HepG2 (cell line): ENCODE results near the gene ATG7. TPM values are rescaled to one million over a fixed set of nuclear protein-coding genes. Genes with fewer than 3 reads are reported as not detected.

Experiments used
- ATAC-seq: fragments of 200-7000 bp; cut with Tn5 transposase; 3 replicates; pipeline ENCODE4 v1.9.1; 2020; ENCODE audit warnings: mild to moderate bottlenecking, moderate library complexity
- BruUV-seq: library from RNA; stranded (reverse); fragments of 400-500 nt; replicated peaks from 2 replicates; lab custom pipeline; 2021; lab: Mats Ljungman, UMichigan
- CTCF ChIA-PET: fragments of 300-600 bp; formaldehyde crosslinking; extraction: SDS; loops from one replicate; lab custom pipeline; 2021; ENCODE audit warnings: low total read pairs, inconsistent platforms, low intra/inter-chr PET ratio; lab: Yijun Ruan, JAX
- POLR2A ChIA-PET: fragments of 350-600 bp; sonication (Branson Sonifier 250); formaldehyde crosslinking; loops from one replicate; lab custom pipeline; 2020; ENCODE audit warnings: antibody characterized with exemption, inconsistent platforms; lab: Yijun Ruan, JAX
- DNase-seq: peaks from one replicate; pipeline ENCODE4 v3.0.0-alpha.2; 2015; ENCODE audit warnings: low spot score
- FAIRE-seq: peaks from 3 replicates; lab custom pipeline; 2011; peaks lifted over from hg19 to GRCh38; lab: Jason Lieb, UNC
- H2AFZ ChIP-seq: one replicate; pipeline ENCODE4 v1.6.1; 2011; ENCODE audit warnings: low read length, inconsistent platforms
- H3K27ac ChIP-seq: fragments of 300-600 bp; 3 replicates; pipeline ENCODE4 v1.8.0; 2011; ENCODE audit warnings: mixed run types, mild to moderate bottlenecking, mixed read lengths, low read length, inconsistent platforms; ENCODE audit not compliant: insufficient read depth; ENCODE audit errors: extremely low read length
- H3K27me3 ChIP-seq, 2 experiments: fragments of 200-600 bp in 1 of 2; 2 replicates in 1 of 2; 3 replicates in 1 of 2; pipeline versions ENCODE4 v1.6.0 to v1.8.0; 2011; ENCODE audit warnings: low read length in 2 of 2, mild to moderate bottlenecking in 2 of 2, moderate library complexity in 2 of 2, inconsistent platforms in 1 of 2; ENCODE audit not compliant: insufficient read depth in 2 of 2, control insufficient read depth in 1 of 2
- H3K36me3 ChIP-seq, 2 experiments: fragments of 200-600 bp in 1 of 2; replicated peaks in 1 of 2; 2 replicates in 1 of 2; 3 replicates in 1 of 2; pipeline versions ENCODE4 v1.5.1 to v1.8.0; 2011; ENCODE audit warnings: low read length in 2 of 2, inconsistent platforms in 1 of 2; ENCODE audit not compliant: insufficient read depth in 2 of 2, control insufficient read depth in 1 of 2
- H3K4me1 ChIP-seq: 2 replicates; pipeline ENCODE4 v1.5.1; 2012; ENCODE audit warnings: low read length, inconsistent platforms; ENCODE audit not compliant: insufficient read depth
- H3K4me2 ChIP-seq: 2 replicates; pipeline ENCODE4 v1.6.0; 2011; ENCODE audit warnings: low read depth, low read length, inconsistent platforms
- H3K4me3 ChIP-seq, 3 experiments: fragments of 200-600 bp in 1 of 3; sonication (generic), shearing (Covaris generic) in 1 of 3; replicated peaks in 1 of 3; 2 replicates each; pipeline ENCODE4 v1.5.1; 2011 to 2016; ENCODE audit warnings: low read length in 3 of 3, inconsistent platforms in 2 of 3, low read depth in 2 of 3, mild to moderate bottlenecking in 2 of 3, control low read depth in 1 of 3, mixed read lengths in 1 of 3; ENCODE audit not compliant: insufficient read depth in 1 of 3
- H3K79me2 ChIP-seq: one replicate; pipeline ENCODE4 v1.6.1; 2011; ENCODE audit warnings: low read length, inconsistent platforms; ENCODE audit not compliant: insufficient read depth
- H3K9ac ChIP-seq: 2 replicates; pipeline ENCODE4 v1.6.0; 2011; ENCODE audit warnings: mild to moderate bottlenecking, low read depth, low read length, inconsistent platforms; ENCODE audit not compliant: insufficient read depth
- H3K9me3 ChIP-seq: 2 replicates; pipeline ENCODE4 v1.5.1; 2012; ENCODE audit warnings: mild to moderate bottlenecking, low read length
- H4K20me1 ChIP-seq: 2 replicates; pipeline ENCODE4 v1.6.0; 2011; ENCODE audit warnings: inconsistent platforms, mild to moderate bottlenecking, low read length, moderate library complexity; ENCODE audit not compliant: insufficient read depth
- SP2 ChIP-seq: sonication (generic); formaldehyde crosslinking; IDR thresholded peaks from 2 replicates; pipeline ENCODE4 v1.5.1; 2020; ENCODE audit warnings: mild to moderate bottlenecking, missing genetic modification reagents
- ZNF562 ChIP-seq: sonication (generic); formaldehyde crosslinking; IDR thresholded peaks from 2 replicates; pipeline ENCODE4 v1.8.0; 2022; ENCODE audit warnings: missing genetic modification reagents, borderline replicate concordance
- ZNF678 ChIP-seq: sonication (generic); formaldehyde crosslinking; IDR thresholded peaks from 2 replicates; pipeline ENCODE4 v1.4.0; 2020; ENCODE audit warnings: mild to moderate bottlenecking, missing genetic modification reagents
- WGBS: methylation state at CpG from one replicate; pipeline ENCODE4 v1.1.6; 2017; ENCODE audit warnings: low lambda C conversion rate; 5-methylcytosine and 5-hydroxymethylcytosine counted together
- in situ Hi-C: cut with HindIII; loops from 2 replicates; pipeline ENCODE4 v1.10.0; 2017; ENCODE audit warnings: low pct_unique_long_range_greater_than_20kb; ENCODE audit not compliant: extremely low pct_ligation_motif_present
- intact Hi-C: fragments of 100-400 bp; cut with micrococcal nuclease; formaldehyde crosslinking; loops from one replicate; pipeline ENCODE4 v1.10.0; 2022; ENCODE audit not compliant: unreplicated experiment
- polyA plus RNA-seq, 8 experiments: library from polyadenylated mRNA; depleted of rRNA in 3 of 8; stranded (reverse) in 7 of 8; unstranded in 1 of 8; fragments of >200 nt; fragmentation: Illumina TruSeq in 4 of 8; extraction: Trizol in 4 of 8; gene quantifications; 2 replicates each; pipeline versions ENCODE4 v1.2.1 to v1.2.3, GENCODE V29; 2011 to 2016; ENCODE audit warnings: low read depth in 4 of 8, missing spikeins in 1 of 8, mixed read lengths in 1 of 8; ENCODE audit not compliant: insufficient read depth in 1 of 8
- total RNA-seq, 5 experiments: library from RNA; depleted of rRNA; stranded (reverse); fragments of >200 nt; fragmentation: Illumina TruSeq; extraction: Trizol; gene quantifications; 2 replicates each; pipeline ENCODE4 v1.2.3, GENCODE V29; 2016; ENCODE audit warnings: low read depth in 1 of 5
- TF ChIP-seq, protein P1 (sequence below): sonication (generic); formaldehyde crosslinking; IDR thresholded peaks from 2 replicates; pipeline ENCODE4 v1.4.0; 2020; ENCODE audit warnings: missing genetic modification reagents, borderline replicate concordance
- TF ChIP-seq, protein P2 (sequence below): sonication (generic); formaldehyde crosslinking; IDR thresholded peaks from 2 replicates; pipeline ENCODE4 v1.5.0; 2020; ENCODE audit warnings: mild to moderate bottlenecking, missing genetic modification reagents, borderline replicate concordance
- TF ChIP-seq, protein P3 (sequence below): sonication (generic); formaldehyde crosslinking; IDR thresholded peaks from 2 replicates; pipeline ENCODE4 v1.4.0; 2020; ENCODE audit warnings: missing genetic modification reagents

The ATG7 gene
- total and polyA plus RNA-seq, 2 of the 13 experiments (the other 11 are each of a cell fraction or from before 2014, with no cell fraction given), result 7.8 to 22.1 TPM

DNA sequence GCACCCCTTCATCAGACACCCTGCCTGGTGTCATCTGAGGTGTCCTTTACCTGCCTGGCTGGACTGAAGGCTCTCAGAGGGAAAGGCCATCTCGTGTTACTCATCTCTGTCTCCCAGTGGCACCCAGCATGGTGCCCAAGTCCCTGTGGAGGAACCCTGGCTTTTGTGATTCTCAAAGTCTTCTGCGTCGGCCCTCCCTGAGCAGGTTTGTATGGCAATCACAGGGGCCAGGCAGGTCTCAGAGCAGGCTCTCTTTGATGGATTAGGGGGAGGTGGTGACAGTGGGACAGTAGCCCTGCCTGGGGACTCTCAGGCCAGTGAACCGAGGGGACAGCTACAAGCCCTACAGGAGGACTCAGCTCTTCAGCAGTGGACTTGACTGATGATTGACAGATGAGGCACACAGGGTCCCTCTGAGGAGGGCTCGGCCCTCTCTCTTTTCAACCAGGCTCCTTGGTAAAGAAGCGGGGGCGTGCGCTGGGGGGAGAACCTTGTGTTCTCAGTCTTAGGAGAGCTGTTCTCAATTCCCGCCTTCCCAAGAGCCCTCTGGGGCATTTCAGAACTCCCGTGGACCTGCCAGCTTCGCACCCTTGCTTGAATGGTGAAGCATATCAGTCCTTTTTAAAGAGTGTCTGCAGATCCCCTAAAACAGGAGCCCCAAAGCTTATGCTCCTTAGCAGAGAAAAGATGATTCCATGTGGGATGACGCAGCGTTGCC, 263.2 kb downstream of the ATG7 start (continued):
- TF ChIP-seq, protein P1, sequence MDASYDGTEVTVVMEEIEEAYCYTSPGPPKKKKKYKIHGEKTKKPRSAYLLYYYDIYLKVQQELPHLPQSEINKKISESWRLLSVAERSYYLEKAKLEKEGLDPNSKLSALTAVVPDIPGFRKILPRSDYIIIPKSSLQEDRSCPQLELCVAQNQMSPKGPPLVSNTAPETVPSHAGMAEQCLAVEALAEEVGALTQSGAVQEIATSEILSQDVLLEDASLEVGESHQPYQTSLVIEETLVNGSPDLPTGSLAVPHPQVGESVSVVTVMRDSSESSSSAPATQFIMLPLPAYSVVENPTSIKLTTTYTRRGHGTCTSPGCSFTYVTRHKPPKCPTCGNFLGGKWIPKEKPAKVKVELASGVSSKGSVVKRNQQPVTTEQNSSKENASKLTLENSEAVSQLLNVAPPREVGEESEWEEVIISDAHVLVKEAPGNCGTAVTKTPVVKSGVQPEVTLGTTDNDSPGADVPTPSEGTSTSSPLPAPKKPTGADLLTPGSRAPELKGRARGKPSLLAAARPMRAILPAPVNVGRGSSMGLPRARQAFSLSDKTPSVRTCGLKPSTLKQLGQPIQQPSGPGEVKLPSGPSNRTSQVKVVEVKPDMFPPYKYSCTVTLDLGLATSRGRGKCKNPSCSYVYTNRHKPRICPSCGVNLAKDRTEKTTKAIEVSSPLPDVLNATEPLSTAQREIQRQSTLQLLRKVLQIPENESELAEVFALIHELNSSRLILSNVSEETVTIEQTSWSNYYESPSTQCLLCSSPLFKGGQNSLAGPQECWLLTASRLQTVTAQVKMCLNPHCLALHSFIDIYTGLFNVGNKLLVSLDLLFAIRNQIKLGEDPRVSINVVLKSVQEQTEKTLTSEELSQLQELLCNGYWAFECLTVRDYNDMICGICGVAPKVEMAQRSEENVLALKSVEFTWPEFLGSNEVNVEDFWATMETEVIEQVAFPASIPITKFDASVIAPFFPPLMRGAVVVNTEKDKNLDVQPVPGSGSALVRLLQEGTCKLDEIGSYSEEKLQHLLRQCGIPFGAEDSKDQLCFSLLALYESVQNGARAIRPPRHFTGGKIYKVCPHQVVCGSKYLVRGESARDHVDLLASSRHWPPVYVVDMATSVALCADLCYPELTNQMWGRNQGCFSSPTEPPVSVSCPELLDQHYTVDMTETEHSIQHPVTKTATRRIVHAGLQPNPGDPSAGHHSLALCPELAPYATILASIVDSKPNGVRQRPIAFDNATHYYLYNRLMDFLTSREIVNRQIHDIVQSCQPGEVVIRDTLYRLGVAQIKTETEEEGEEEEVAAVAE, result no peak
- no peak for TF ChIP-seq SP2 (CRISPR knock-in tag)
- TF ChIP-seq, all 625 proteins: peak for 0

DNA sequence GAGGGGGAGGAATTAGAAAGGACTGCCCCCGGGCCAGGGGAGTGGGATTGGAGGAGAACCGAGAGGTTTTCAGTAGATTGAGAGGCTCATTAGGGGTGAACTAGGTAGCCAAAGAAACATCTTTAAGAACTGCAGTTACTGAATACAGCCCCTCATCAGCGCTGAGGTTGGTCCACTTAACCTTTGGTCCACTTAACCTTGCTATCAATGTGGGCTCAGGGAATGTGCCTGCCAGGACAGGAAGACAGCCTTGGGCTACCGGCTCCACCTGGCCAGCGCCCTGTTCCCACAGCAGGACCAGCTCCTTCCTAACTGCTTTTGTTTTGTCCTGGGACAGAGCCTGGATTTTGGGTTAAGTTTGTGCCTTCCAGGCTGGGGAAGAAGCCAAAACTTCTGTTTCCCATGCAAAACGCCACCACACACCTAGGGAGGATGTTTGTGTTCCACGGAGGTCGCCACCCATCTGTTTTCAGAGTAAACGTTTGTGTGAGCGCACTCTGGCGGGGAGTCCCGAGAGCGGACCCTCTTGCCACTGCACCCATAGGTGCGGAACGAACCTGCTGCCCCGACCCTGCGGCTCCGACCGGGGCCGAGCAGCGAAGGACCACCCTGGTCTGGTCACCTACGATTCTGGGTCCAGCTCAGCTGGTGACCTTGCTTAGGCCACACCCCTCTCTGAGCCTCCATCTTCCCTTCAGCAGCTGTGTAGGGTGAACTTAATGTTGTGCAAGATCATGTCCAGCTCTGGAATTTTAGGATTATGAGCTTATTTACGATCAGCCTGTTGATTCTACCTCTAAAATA, 264.1 kb downstream of the ATG7 start:
- Histone ChIP-seq H3K9ac (peak overlapping the region; percentile 25; the same call in 1 of the 2 replicates), H3K27ac (no peak overlapping the region), H3K36me3 (no peaks in the 10 kb centered on the region), H3K79me2 (no peaks in the 10 kb centered on the region), H2AFZ (peak overlapping the region; percentile 82), H3K9me3 (no peaks in the 10 kb centered on the region), H3K4me2 (peak overlapping the region; percentile 86), H3K27me3 (no peaks in the 10 kb centered on the region), H3K4me3 (peak overlapping the region; percentile 8 to 70 (median 13); a peak in 4 of 6 replicates), H4K20me1 (no peaks in the 10 kb centered on the region), H3K4me1 (peaks cover 16% of the 10 kb centered on the region)
- intact Hi-C loops (loop anchor here (1.0 kb wide), 2 partner anchors 116 to 157 kb away; no protein-coding TSS in a partner anchor), in situ Hi-C loops (loop anchor here (5.0 kb wide), 1 partner anchor 154 kb away; no protein-coding TSS in a partner anchor)
- ChIA-PET POLR2A (interaction anchor here (1.3 kb wide), 1 partner anchor 28 kb away, joined by 4 read pairs; no protein-coding TSS in a partner anchor), CTCF (interaction anchor here (1.6 kb wide), 1 partner anchor 157 kb away, joined by 6 read pairs; no protein-coding TSS in a partner anchor)
- DNase-seq, result peak; percentile 65
- peak; percentile 94 for ATAC-seq
- peak; percentile 75 for FAIRE-seq
- 28% methylated on average over 4 of the region's 23 CpGs for WGBS
- BruUV-seq, result no TSS peak
- TF ChIP-seq ZNF562 (CRISPR knock-in tag), result no peak
- TF ChIP-seq ZNF678 (CRISPR knock-in tag), result no peak
- TF ChIP-seq, protein P2, sequence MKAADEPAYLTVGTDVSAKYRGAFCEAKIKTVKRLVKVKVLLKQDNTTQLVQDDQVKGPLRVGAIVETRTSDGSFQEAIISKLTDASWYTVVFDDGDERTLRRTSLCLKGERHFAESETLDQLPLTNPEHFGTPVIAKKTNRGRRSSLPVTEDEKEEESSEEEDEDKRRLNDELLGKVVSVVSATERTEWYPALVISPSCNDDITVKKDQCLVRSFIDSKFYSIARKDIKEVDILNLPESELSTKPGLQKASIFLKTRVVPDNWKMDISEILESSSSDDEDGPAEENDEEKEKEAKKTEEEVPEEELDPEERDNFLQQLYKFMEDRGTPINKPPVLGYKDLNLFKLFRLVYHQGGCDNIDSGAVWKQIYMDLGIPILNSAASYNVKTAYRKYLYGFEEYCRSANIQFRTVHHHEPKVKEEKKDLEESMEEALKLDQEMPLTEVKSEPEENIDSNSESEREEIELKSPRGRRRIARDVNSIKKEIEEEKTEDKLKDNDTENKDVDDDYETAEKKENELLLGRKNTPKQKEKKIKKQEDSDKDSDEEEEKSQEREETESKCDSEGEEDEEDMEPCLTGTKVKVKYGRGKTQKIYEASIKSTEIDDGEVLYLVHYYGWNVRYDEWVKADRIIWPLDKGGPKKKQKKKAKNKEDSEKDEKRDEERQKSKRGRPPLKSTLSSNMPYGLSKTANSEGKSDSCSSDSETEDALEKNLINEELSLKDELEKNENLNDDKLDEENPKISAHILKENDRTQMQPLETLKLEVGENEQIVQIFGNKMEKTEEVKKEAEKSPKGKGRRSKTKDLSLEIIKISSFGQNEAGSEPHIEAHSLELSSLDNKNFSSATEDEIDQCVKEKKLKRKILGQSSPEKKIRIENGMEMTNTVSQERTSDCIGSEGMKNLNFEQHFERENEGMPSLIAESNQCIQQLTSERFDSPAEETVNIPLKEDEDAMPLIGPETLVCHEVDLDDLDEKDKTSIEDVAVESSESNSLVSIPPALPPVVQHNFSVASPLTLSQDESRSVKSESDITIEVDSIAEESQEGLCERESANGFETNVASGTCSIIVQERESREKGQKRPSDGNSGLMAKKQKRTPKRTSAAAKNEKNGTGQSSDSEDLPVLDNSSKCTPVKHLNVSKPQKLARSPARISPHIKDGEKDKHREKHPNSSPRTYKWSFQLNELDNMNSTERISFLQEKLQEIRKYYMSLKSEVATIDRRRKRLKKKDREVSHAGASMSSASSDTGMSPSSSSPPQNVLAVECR, result peak; percentile 35; the same call in 1 of the 2 replicates
- TF ChIP-seq, protein P3, sequence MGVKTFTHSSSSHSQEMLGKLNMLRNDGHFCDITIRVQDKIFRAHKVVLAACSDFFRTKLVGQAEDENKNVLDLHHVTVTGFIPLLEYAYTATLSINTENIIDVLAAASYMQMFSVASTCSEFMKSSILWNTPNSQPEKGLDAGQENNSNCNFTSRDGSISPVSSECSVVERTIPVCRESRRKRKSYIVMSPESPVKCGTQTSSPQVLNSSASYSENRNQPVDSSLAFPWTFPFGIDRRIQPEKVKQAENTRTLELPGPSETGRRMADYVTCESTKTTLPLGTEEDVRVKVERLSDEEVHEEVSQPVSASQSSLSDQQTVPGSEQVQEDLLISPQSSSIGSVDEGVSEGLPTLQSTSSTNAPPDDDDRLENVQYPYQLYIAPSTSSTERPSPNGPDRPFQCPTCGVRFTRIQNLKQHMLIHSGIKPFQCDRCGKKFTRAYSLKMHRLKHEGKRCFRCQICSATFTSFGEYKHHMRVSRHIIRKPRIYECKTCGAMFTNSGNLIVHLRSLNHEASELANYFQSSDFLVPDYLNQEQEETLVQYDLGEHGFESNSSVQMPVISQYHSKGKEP (CRISPR knock-in tag), result no peak
